MM.1S (cell line): ENCODE data around the gene SLC38A3.

Experiments
- EZH2 ChIP-seq: fragments of 300-600 bp; sonication (generic); optimal IDR thresholded peaks from 2 replicates; pipeline ENCODE3; 2017; ENCODE audit warnings: low read depth, mild to moderate bottlenecking, antibody characterized with exemption, low read length, mixed read lengths
- EZH2phosphoT487 ChIP-seq: fragments of 300-600 bp; sonication (generic); IDR thresholded peaks from 2 replicates; pipeline ENCODE4 v1.6.1; 2018; ENCODE audit warnings: antibody characterized with exemption, low read length
- TF ChIP-seq, protein P1 (sequence below): fragments of 300-600 bp; sonication (generic); IDR thresholded peaks from 2 replicates; pipeline ENCODE4 v1.5.1; 2016; ENCODE audit warnings: antibody characterized with exemption, low read length, mixed read lengths

DNA sequence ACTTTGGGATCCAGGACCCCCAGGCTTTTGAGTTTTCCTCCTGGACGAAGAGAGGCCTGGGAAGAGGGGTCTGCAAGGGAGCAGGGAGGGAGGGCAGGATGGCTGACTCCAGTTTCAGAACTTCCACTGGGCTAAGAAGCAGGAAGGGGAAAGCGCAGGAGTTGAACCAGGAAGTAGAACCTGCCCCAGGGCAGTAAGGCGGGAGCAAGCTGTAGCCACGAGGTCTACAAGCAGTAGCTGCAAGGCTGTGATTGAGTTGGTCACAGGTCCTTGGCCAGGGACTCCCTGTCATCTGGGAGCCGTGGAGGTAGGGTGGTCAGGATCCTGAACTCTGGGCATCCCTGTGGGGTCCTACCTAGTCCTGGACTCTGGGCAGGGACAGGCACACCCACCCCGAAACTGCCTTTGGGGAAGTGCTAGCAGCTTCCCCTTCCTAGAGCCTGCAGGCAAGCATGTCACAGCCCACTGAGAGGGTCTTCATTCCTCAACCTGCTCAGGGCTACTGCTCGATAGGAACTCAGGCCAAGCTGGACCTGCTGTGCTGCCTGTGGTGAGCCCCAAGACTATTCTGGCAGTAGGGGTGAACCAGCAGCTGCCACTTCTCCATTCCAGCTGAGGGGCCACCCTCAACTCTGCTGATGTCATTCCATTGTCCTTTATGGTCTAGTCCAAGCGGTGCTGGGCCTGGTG lies 25.2 kb downstream of the SLC38A3 start:
- TF ChIP-seq, protein P1, sequence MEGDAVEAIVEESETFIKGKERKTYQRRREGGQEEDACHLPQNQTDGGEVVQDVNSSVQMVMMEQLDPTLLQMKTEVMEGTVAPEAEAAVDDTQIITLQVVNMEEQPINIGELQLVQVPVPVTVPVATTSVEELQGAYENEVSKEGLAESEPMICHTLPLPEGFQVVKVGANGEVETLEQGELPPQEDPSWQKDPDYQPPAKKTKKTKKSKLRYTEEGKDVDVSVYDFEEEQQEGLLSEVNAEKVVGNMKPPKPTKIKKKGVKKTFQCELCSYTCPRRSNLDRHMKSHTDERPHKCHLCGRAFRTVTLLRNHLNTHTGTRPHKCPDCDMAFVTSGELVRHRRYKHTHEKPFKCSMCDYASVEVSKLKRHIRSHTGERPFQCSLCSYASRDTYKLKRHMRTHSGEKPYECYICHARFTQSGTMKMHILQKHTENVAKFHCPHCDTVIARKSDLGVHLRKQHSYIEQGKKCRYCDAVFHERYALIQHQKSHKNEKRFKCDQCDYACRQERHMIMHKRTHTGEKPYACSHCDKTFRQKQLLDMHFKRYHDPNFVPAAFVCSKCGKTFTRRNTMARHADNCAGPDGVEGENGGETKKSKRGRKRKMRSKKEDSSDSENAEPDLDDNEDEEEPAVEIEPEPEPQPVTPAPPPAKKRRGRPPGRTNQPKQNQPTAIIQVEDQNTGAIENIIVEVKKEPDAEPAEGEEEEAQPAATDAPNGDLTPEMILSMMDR = no peak
- TF ChIP-seq EZH2 (no peak), EZH2phosphoT487 (no peak)
